IPS-18a (cell line): Measurements from ENCODE around the gene ATP1B4.
"Not testable (repeated sequence)": the region's sequence is repeated elsewhere in the genome, so short reads cannot be mapped to it uniquely, and the experiment has no call there.

Experiments used
- H3K27ac ChIP-seq: one replicate; pipeline ENCODE4 v1.5.1; 2013; ENCODE audit warnings: low read length
- H3K27me3 ChIP-seq: one replicate; pipeline ENCODE4 v1.6.1; 2013; ENCODE audit warnings: mild to moderate bottlenecking, low read length; ENCODE audit not compliant: control insufficient read depth, insufficient read depth
- H3K36me3 ChIP-seq: one replicate; pipeline ENCODE4 v1.6.1; 2013; ENCODE audit warnings: low read depth, low read length; ENCODE audit not compliant: control insufficient read depth
- H3K4me1 ChIP-seq: one replicate; pipeline ENCODE4 v1.6.1; 2013; ENCODE audit warnings: low read depth, low read length; ENCODE audit not compliant: control insufficient read depth
- H3K4me3 ChIP-seq: one replicate; pipeline ENCODE4 v1.5.1; 2013; ENCODE audit warnings: low read length
- H3K9ac ChIP-seq: one replicate; pipeline ENCODE4 v1.6.1; 2013; ENCODE audit warnings: mild to moderate bottlenecking, low read length, moderate library complexity
- H3K9me3 ChIP-seq: one replicate; pipeline ENCODE4 v1.6.1; 2013; ENCODE audit warnings: low read depth, low read length; ENCODE audit not compliant: control insufficient read depth

ATP1B4 gene

DNA sequence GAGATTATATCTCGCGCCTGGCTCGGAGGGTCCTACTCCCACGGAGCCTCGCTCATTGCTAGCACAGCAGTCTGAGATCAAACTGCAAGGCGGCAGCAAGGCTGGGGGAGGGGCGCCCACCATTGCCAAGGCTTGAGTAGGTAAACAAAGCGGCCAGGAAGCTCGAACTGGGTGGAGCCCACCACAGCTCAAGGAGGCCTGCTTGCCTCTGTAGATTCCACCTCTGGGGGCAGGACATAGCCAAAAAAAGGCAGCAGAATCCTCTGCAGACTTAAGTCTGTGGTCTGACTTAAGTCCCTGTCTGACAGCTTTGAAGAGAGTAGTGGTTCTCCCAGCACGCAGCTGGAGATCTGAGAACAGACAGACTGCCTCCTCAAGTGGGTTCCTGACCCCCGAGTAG, 17.3 kb upstream of the ATP1B4 start:
- H3K4me3 ChIP-seq, H3K9ac ChIP-seq, H3K36me3 ChIP-seq, H3K4me1 ChIP-seq, H3K9me3 ChIP-seq, H3K27me3 ChIP-seq, H3K27ac ChIP-seq: not testable (repeated sequence)

DNA sequence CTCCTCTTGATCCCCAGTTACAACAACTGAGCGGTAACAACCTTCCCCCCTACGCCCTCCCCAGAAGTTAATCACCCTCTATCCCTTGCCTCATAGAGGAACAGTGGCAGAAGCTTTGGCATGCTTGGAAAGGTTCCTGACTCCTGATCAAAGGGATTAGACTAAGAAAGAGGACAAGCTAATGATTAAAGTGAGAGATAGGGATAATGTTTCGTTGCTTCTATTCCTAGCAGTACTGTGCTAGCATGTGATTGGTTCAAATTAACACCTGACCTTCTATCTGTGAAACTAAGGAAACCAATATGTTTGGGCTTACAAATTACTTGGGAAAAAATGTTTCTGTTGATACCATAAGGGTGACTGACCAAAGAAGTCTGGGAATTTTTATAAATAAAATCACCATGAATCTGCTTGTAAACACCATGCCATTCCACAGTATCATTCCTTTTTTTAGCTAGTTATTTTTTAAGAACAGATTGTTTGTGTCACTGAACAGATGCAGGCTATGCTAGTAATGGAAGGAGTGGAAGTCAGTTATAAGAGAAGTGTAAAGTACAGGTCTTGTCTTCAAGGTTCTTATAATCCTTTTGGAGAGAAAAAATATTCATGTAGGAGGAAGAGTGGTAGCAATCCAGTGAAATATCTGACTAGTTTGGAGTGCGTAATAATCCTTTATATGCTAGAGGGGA, 11.3 kb upstream of the ATP1B4 start:
- H3K36me3 ChIP-seq, result no peaks in the 10 kb centered on the region
- no peak overlapping the region for H3K4me3 ChIP-seq
- H3K27me3 ChIP-seq, result no peaks in the 10 kb centered on the region
- H3K4me1 ChIP-seq, result no peaks in the 10 kb centered on the region
- no peak overlapping the region for H3K9ac ChIP-seq
- H3K27ac ChIP-seq, result no peak overlapping the region
- H3K9me3 ChIP-seq, result peaks cover 13% of the 10 kb centered on the region

DNA sequence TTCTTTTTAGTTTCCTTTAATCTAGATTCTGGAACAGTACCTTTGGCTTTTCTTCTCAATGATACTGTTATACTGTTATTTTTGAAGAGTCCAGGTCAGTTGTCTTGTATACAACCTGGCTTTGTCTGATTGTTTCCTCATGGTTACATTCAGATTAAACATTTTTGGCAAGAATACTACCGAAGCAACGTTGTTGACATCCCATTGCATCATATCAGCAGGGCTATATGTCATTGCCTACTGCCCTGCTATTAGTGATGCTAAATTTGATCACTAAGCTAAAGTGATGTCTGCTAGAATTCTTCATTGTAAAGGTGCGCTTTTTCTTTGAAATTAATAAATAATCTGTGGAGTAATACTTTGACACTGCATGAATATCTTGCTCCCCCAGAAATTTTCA, 5.8 kb upstream of the ATP1B4 start:
- no peaks in the 10 kb centered on the region for H3K36me3 ChIP-seq
- H3K27ac ChIP-seq, result no peak overlapping the region
- H3K9ac ChIP-seq, result no peak overlapping the region
- H3K9me3 ChIP-seq, result peaks cover 18% of the 10 kb centered on the region
- H3K4me1 ChIP-seq, result no peaks in the 10 kb centered on the region
- H3K4me3 ChIP-seq, result no peak overlapping the region
- H3K27me3 ChIP-seq, result no peaks in the 10 kb centered on the region

DNA sequence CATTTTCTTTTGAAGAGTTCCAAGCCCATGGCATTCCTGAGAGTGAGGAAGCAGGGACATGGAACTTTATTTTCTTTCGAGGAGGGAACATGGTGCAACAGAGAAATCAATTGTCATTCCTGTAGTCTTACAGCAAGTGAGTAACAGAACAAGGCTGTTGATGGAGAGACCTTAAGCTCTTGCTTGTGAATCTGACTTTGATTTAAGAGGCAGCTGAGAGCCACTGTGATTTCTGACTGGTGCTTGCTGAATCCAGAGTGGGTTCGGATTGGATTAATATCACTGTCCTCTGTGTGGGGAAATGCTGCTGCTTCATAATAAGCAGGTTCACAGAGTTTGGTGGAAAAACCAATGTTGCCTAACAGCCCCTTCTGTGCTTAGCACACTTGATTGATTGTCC, 4.7 kb upstream of the ATP1B4 start:
- Histone ChIP-seq H3K27me3 (no peaks in the 10 kb centered on the region), H3K27ac (no peak overlapping the region), H3K9me3 (peaks cover 16% of the 10 kb centered on the region), H3K36me3 (no peaks in the 10 kb centered on the region), H3K9ac (no peak overlapping the region), H3K4me3 (no peak overlapping the region), H3K4me1 (no peaks in the 10 kb centered on the region)

DNA sequence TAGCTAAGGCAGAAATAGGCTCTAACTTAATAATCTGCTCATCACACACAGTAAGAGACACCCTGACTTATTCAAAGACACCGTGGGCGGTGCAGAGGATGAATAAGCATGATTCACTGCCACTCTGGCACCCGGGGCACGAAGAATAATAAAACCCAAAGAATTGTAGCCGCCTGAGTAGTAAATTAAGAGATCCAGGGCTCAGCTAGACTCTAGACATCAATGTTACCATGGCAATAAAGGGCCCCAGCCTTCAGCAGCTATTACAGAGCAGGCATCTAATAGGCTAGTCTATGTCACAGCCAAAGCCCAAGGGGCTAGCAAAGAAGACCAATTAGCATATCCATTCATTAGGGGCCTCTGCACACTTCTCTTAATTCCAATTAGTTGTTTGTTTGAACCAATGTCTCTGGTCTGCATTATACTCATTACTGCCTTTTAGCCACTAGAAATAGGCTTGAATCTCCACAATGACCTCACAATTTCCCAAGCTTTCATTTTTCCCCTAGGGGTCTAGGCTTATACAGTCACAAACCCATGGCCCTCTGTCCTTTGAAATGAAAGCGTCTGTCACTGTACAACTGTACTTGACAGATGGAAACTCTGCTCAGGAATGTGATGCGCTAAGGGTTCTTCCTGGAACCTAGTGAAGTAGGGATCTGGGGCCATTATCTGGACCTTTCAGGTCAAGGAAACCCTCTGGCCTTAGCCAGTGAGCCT, 3.0 kb upstream of the ATP1B4 start:
- peaks cover 12% of the 10 kb centered on the region for H3K9me3 ChIP-seq
- no peaks in the 10 kb centered on the region for H3K4me1 ChIP-seq
- H3K9ac ChIP-seq, result no peak overlapping the region
- no peaks in the 10 kb centered on the region for H3K36me3 ChIP-seq
- no peak overlapping the region for H3K4me3 ChIP-seq
- H3K27ac ChIP-seq, result no peak overlapping the region
- H3K27me3 ChIP-seq, result no peaks in the 10 kb centered on the region

DNA sequence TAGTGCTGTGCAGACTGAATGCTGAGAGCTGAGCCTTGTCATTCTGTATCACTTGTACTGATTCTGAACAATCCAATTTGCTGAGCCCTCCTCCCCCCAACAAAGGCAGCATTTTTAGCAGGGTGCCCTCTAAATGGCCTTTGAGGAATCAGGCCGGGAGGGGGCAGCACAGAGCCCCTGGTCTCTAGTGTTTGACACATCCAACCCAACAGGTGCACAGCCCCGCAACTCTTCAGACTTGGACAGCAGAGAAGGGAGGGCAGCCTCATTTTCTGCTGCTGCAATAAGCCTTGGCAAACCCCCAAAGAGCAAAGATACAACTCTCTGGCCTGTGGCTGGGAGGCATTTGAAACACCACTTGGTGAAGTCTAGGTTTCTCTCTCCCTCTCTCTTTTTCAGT, 3.4 kb downstream of the ATP1B4 start:
- Histone ChIP-seq H3K9ac (no peak overlapping the region), H3K4me3 (no peak overlapping the region), H3K4me1 (no peaks in the 10 kb centered on the region), H3K27me3 (no peaks in the 10 kb centered on the region), H3K36me3 (no peaks in the 10 kb centered on the region), H3K9me3 (peaks cover 9% of the 10 kb centered on the region), H3K27ac (no peak overlapping the region)

DNA sequence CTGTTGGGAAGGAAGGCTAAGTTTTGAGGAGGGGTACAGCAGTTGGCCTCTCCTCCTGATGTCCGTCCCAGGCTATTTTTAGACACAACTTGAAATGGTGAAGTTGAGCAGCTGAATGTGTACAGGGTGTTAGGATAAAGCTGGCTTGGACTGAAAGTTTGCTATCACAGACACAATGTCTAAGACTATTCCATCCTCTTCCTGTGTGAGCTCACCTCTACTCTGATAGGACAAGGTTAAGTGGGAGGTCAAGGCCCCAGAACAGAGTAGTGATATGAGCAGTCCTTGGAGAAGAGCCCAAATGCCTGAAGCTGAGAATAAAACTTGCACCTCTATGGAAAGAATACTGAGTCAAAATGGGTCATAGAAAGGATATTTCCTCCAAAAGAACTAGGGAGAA, 4.1 kb downstream of the ATP1B4 start:
- no peaks in the 10 kb centered on the region for H3K36me3 ChIP-seq
- no peak overlapping the region for H3K27ac ChIP-seq
- no peaks in the 10 kb centered on the region for H3K4me1 ChIP-seq
- H3K4me3 ChIP-seq, result no peak overlapping the region
- no peak overlapping the region for H3K9ac ChIP-seq
- peaks cover 9% of the 10 kb centered on the region for H3K9me3 ChIP-seq
- no peaks in the 10 kb centered on the region for H3K27me3 ChIP-seq

DNA sequence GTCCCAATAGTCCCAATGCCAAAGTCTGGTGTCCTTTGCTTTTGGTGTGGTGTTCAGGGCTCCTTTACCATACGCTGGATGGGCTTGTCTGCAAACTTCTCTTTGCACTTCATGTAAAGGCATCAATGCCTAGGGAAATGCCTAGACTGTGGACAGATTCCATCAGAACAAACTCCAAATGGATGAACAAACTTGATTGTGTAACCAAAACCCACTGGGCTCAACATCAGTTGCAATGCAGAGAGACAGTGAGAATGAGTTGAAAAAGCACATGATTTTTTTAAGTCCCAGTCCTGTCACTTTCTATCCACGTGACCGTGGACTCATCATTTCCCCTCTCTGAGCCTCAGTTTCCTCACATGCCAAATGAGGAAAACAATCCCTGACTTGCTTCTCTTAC, 4.9 kb downstream of the ATP1B4 start:
- H3K4me3 ChIP-seq, result no peak overlapping the region
- H3K27me3 ChIP-seq, result no peaks in the 10 kb centered on the region
- H3K27ac ChIP-seq, result no peak overlapping the region
- H3K36me3 ChIP-seq, result no peaks in the 10 kb centered on the region
- peaks cover 8% of the 10 kb centered on the region for H3K9me3 ChIP-seq
- no peak overlapping the region for H3K9ac ChIP-seq
- H3K4me1 ChIP-seq, result no peaks in the 10 kb centered on the region

DNA sequence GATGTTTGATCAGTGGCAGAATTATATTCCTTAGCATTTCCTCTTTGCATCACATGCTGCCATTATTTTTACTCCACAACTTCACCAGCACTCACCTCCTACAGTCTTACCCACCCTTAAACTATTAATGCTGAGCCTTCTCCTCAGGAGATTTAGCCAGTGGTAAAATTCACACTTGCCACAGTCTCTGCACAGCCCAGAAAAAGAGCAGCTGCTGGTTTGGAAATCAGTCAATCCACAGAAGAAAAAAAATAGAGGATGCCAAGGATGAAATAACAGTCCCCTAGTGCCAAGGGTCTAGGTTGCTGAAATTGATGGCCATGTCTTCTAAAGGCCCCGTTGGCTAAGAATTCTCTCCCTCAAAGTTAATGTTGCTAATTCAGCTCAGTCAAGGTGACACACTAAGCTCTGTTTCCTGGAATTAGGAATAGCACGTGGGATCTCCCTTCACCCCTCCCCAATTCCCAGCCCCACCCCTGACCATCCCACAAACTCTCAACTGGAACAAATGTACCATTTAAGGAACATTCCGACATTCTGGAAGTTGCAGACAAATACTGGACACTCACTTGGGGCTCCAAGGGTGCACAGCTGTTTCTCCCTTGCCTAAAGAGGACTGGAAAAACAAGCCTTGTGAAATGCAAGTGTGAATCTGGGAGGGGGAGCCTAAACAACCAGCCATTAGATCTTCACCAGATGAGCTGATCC, 5.7 kb downstream of the ATP1B4 start:
- no peak overlapping the region for H3K27ac ChIP-seq
- H3K27me3 ChIP-seq, result no peaks in the 10 kb centered on the region
- no peaks in the 10 kb centered on the region for H3K36me3 ChIP-seq
- peaks cover 6% of the 10 kb centered on the region for H3K9me3 ChIP-seq
- no peak overlapping the region for H3K9ac ChIP-seq
- no peaks in the 10 kb centered on the region for H3K4me1 ChIP-seq
- H3K4me3 ChIP-seq, result no peak overlapping the region

DNA sequence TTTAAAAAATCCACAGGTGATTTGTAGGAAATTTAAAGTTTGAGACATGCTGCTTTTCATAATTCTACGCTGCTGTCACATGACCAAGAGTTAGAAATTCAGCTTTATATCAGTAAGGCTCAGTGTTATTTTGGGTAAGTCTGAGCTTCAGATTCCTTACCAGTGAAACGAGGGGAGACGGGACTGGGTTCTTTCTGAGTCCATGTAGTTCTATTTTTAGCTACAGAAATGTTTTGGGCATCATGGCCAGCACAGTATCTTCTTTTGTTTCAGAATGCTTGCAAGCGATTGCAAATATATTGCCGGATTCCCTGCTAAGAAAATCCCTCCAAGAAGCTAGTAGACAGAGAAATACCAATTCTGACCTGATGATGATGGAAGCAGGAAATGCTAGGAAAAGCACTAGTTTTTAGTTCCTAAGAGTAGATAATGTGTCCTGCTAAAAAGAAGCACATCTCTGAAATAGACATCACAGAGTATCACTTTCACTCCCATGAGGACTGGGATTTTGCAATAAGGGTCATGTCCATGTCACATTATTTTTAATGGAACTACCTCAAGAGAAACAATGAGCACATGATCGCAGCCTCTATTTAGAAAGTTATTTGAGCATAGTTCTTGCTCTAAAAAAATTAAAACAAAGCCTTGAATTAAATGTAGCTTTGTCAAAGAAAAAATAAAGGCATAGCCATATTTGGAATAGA, 10.9 kb downstream of the ATP1B4 start:
- no peak overlapping the region for H3K27ac ChIP-seq
- H3K36me3 ChIP-seq, result no peaks in the 10 kb centered on the region
- H3K4me3 ChIP-seq, result no peak overlapping the region
- H3K9me3 ChIP-seq, result peaks cover 3% of the 10 kb centered on the region
- no peak overlapping the region for H3K9ac ChIP-seq
- no peaks in the 10 kb centered on the region for H3K27me3 ChIP-seq
- H3K4me1 ChIP-seq, result peaks cover 7% of the 10 kb centered on the region

DNA sequence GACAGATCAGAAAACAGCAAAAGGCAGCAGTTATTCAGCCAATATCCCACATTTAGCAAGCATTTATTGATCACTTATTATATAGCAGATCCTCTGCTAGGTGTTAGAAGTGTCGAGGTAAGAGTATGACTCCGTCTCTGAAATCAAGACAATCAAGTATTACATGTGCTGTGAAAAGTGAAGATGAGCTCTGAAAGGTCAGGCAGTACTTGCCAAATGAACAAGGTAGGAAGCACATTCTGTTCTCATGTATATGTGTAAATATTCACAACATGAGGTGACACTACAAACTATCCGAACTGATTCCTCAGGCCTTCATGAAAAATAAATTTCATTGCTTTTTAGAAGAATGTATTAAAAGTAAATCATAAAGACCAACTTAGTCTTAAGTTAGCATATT, 15.3 kb downstream of the ATP1B4 start:
- no peaks in the 10 kb centered on the region for H3K27me3 ChIP-seq
- no peak overlapping the region for H3K4me3 ChIP-seq
- H3K9me3 ChIP-seq, result peaks cover 3% of the 10 kb centered on the region
- H3K27ac ChIP-seq, result no peak overlapping the region
- H3K9ac ChIP-seq, result no peak overlapping the region
- peaks cover 10% of the 10 kb centered on the region for H3K4me1 ChIP-seq
- H3K36me3 ChIP-seq, result no peaks in the 10 kb centered on the region
